ENCODE results near the gene PRM2. TPM values are rescaled to one million over a fixed set of nuclear protein-coding genes. Genes with fewer than 3 reads are reported as not detected.

PRM2 gene
- total and polyA plus RNA-seq, 2 experiments from 2014 or later, result not detected

GRCh38 chr16:11306381-11306780 is 30.1 kb upstream of the PRM2 start:
- no peak overlapping the region for H3K4me3 ChIP-seq
- peaks cover 6% of the 10 kb centered on the region for H3K27me3 Mint-ChIP-seq (ENCODE audit: insufficient read depth, low read depth, poor library complexity)
- H2AFZ ChIP-seq, result no peak overlapping the region
- H3K27ac ChIP-seq (ENCODE audit: low read depth), result no peak overlapping the region
- no peaks in the 10 kb centered on the region; the same call in 1 of the 2 replicates for H3K36me3 ChIP-seq (ENCODE audit: insufficient read depth)
- H3K36me3 Mint-ChIP-seq (ENCODE audit: low read depth), result no peaks in the 10 kb centered on the region; the same call in 2 of the 3 replicates
- H3K27ac Mint-ChIP-seq, result no peak overlapping the region
- H3K4me1 Mint-ChIP-seq, result peaks cover 13% of the 10 kb centered on the region
- 0 out of 3 replicates have a peak, but pooled peaks cover 2% of the 10 kb centered on the region for H3K9me3 Mint-ChIP-seq
- DNase-seq (ENCODE audit: low spot score) (no peak), ATAC-seq (no peak)
- H3K79me2 ChIP-seq (replicated peaks; ENCODE audit: insufficient read depth), result no peaks in the 10 kb centered on the region
- H4K20me1 ChIP-seq (replicated peaks; ENCODE audit: insufficient read depth), result no peaks in the 10 kb centered on the region
- peaks cover 12% of the 10 kb centered on the region; the same call in 1 of the 2 replicates for H3K4me1 ChIP-seq (ENCODE audit: insufficient read depth)
- TF ChIP-seq ZNF114 (CRISPR knock-in tag; IDR thresholded peaks at IDR 0.05), result no peak
- no peak for TF ChIP-seq POLR2AphosphoS5 (IDR thresholded peaks at IDR 0.05; ENCODE audit: low read depth)
- no peak for TF ChIP-seq NANOG (IDR thresholded peaks at IDR 0.05; ENCODE audit: borderline replicate concordance)
- no peak for TF ChIP-seq ZNF331 (CRISPR knock-in tag; IDR thresholded peaks at IDR 0.05; ENCODE audit: low read depth)
- TF ChIP-seq CREB1 (CRISPR knock-in tag; IDR thresholded peaks at IDR 0.05; ENCODE audit: low read depth), result no peak
- no peak for TF ChIP-seq ETS1 (IDR thresholded peaks at IDR 0.05)
- TF ChIP-seq, protein P1, sequence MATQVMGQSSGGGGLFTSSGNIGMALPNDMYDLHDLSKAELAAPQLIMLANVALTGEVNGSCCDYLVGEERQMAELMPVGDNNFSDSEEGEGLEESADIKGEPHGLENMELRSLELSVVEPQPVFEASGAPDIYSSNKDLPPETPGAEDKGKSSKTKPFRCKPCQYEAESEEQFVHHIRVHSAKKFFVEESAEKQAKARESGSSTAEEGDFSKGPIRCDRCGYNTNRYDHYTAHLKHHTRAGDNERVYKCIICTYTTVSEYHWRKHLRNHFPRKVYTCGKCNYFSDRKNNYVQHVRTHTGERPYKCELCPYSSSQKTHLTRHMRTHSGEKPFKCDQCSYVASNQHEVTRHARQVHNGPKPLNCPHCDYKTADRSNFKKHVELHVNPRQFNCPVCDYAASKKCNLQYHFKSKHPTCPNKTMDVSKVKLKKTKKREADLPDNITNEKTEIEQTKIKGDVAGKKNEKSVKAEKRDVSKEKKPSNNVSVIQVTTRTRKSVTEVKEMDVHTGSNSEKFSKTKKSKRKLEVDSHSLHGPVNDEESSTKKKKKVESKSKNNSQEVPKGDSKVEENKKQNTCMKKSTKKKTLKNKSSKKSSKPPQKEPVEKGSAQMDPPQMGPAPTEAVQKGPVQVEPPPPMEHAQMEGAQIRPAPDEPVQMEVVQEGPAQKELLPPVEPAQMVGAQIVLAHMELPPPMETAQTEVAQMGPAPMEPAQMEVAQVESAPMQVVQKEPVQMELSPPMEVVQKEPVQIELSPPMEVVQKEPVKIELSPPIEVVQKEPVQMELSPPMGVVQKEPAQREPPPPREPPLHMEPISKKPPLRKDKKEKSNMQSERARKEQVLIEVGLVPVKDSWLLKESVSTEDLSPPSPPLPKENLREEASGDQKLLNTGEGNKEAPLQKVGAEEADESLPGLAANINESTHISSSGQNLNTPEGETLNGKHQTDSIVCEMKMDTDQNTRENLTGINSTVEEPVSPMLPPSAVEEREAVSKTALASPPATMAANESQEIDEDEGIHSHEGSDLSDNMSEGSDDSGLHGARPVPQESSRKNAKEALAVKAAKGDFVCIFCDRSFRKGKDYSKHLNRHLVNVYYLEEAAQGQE (IDR thresholded peaks at IDR 0.05; ENCODE audit: unreplicated experiment), result no peak
- no peak for TF ChIP-seq EZH2phosphoT487 (IDR thresholded peaks at IDR 0.05; ENCODE audit: unreplicated experiment)
- H3K27me3 ChIP-seq (ENCODE audit: insufficient read depth), result no peaks in the 10 kb centered on the region
- no peak overlapping the region for H3K4me2 ChIP-seq
- H3K4me3 Mint-ChIP-seq, result no peak overlapping the region
- H3F3A ChIP-seq (replicated peaks; ENCODE audit: low read depth), result 0 out of 2 replicates have a peak, but pooled peaks cover 2% of the 10 kb centered on the region
- no peaks in the 10 kb centered on the region; the same call in 1 of the 2 replicates for H3K9me2 ChIP-seq (ENCODE audit: insufficient read depth)

- Mint-ChIP-seq H3K4me3 (no peak overlapping the region), H3K27me3 (ENCODE audit: insufficient read depth, low read depth, poor library complexity) (no peaks in the 10 kb centered on the region), H3K9me3 (0 out of 3 replicates have a peak, but pooled peaks cover 2% of the 10 kb centered on the region), H3K27ac (no peak overlapping the region), H3K36me3 (ENCODE audit: low read depth) (no peaks in the 10 kb centered on the region; the same call in 2 of the 3 replicates), H3K4me1 (peaks cover 4% of the 10 kb centered on the region; the same call in 2 of the 3 replicates)
- H3K79me2 ChIP-seq (replicated peaks; ENCODE audit: insufficient read depth), result no peaks in the 10 kb centered on the region
- no peak overlapping the region for H3K27ac ChIP-seq (ENCODE audit: low read depth)
- peak overlapping the region; percentile 72 for H2AFZ ChIP-seq
- DNase-seq (ENCODE audit: low spot score), result no peak
- H3F3A ChIP-seq (replicated peaks; ENCODE audit: low read depth), result 0 out of 2 replicates have a peak, but pooled peaks cover 2% of the 10 kb centered on the region
- H3K27me3 ChIP-seq (ENCODE audit: insufficient read depth), result no peaks in the 10 kb centered on the region
- peaks cover 7% of the 10 kb centered on the region; the same call in 1 of the 2 replicates for H3K4me1 ChIP-seq (ENCODE audit: insufficient read depth)
- H4K20me1 ChIP-seq (replicated peaks; ENCODE audit: insufficient read depth), result no peaks in the 10 kb centered on the region
- no peaks in the 10 kb centered on the region for H3K9me2 ChIP-seq (ENCODE audit: insufficient read depth)
- no peak overlapping the region for H3K4me3 ChIP-seq
- H3K4me2 ChIP-seq, result no peak overlapping the region
- no peaks in the 10 kb centered on the region for H3K36me3 ChIP-seq (ENCODE audit: insufficient read depth)
- no peak for ATAC-seq
- TF ChIP-seq JUNB (IDR thresholded peaks at IDR 0.05; ENCODE audit: unreplicated experiment), result no peak
- TF ChIP-seq, protein P1 (IDR thresholded peaks at IDR 0.05; ENCODE audit: unreplicated experiment), result no peak
- no peak for TF ChIP-seq POLR2AphosphoS5 (IDR thresholded peaks at IDR 0.05; ENCODE audit: low read depth)
- TF ChIP-seq ETS1 (IDR thresholded peaks at IDR 0.05), result no peak
- no peak for TF ChIP-seq ZNF114 (CRISPR knock-in tag; IDR thresholded peaks at IDR 0.05)
- TF ChIP-seq ZNF331 (CRISPR knock-in tag; IDR thresholded peaks at IDR 0.05; ENCODE audit: low read depth), result no peak
- no peak for TF ChIP-seq EZH2phosphoT487 (IDR thresholded peaks at IDR 0.05; ENCODE audit: unreplicated experiment)
- TF ChIP-seq CREB1 (CRISPR knock-in tag; IDR thresholded peaks at IDR 0.05; ENCODE audit: low read depth), result no peak
- no peak for TF ChIP-seq EZH2 (IDR thresholded peaks at IDR 0.05; ENCODE audit: low read depth, unreplicated experiment)
- TF ChIP-seq NANOG (IDR thresholded peaks at IDR 0.05; ENCODE audit: borderline replicate concordance), result no peak
These were observed 27.3 kb upstream of the PRM2 start for GRCh38 chr16:11303405-11304138.
